Kidney (tissue), 14 donors: ENCODE measurements around the gene SLC26A8. TPM values are rescaled to one million over a fixed set of nuclear protein-coding genes. Genes with fewer than 3 reads are reported as not detected.

ENCODE experiments used
- DNase-seq, 5 donors: peaks; one replicate each; pipeline ENCODE4 v3.0.0-alpha.2; 2013 to 2020
- FAIRE-seq: peaks from 2 replicates; lab custom pipeline; 2012; peaks lifted over from hg19 to GRCh38; lab: Jason Lieb, UNC
- H3K27ac ChIP-seq, 2 donors: one replicate each; pipeline ENCODE4 v1.7.0; 2013; ENCODE audit warnings: low read depth in 2 of 2, low read length in 2 of 2, inconsistent platforms in 1 of 2
- H3K27me3 ChIP-seq: one replicate; pipeline ENCODE4 v1.7.1; 2013; ENCODE audit warnings: low read length, inconsistent platforms; ENCODE audit not compliant: control insufficient read depth, insufficient read depth
- H3K36me3 ChIP-seq, 3 donors: one replicate each; pipeline versions ENCODE4 v1.7.0 to v1.7.1; 2013; ENCODE audit warnings: low read length in 3 of 3, control low read depth in 1 of 3, inconsistent platforms in 1 of 3; ENCODE audit not compliant: insufficient read depth in 3 of 3, control insufficient read depth in 2 of 3
- H3K4me1 ChIP-seq, 3 donors: one replicate each; pipeline versions ENCODE4 v1.7.0 to v1.7.1; 2013; ENCODE audit warnings: low read length in 3 of 3, inconsistent platforms in 1 of 3, low read depth in 1 of 3; ENCODE audit not compliant: control insufficient read depth in 2 of 3, insufficient read depth in 2 of 3
- H3K4me3 ChIP-seq, 3 donors: one replicate each; pipeline versions ENCODE4 v1.7.0 to v1.8.1; 2013; ENCODE audit warnings: low read length in 3 of 3, control low read depth in 1 of 3, inconsistent platforms in 1 of 3
- H3K9ac ChIP-seq, 3 donors: one replicate each; pipeline versions ENCODE4 v1.7.0 to v1.7.1; 2013; ENCODE audit warnings: low read length in 3 of 3, control low read depth in 1 of 3, inconsistent platforms in 1 of 3
- H3K9me3 ChIP-seq, 3 donors: one replicate each; pipeline versions ENCODE4 v1.7.0 to v1.7.1; 2013; ENCODE audit warnings: low read length in 3 of 3, control low read depth in 1 of 3, inconsistent platforms in 1 of 3; ENCODE audit not compliant: control insufficient read depth in 2 of 3, insufficient read depth in 1 of 3
- intact Hi-C: fragments of 100-400 bp; cut with DNase I; formaldehyde crosslinking; loops from one replicate; pipeline ENCODE4 v1.11.1; 2022
- polyA plus RNA-seq: library from polyadenylated mRNA; stranded (reverse); fragments of 350-450 nt; fragmentation: Illumina TruSeq; extraction: RNeasy Lipid Tissue Mini Kit (QIAGEN cat#74804); gene quantifications from one replicate; pipeline ENCODE4 v1.2.3, GENCODE V29; 2014; ENCODE audit warnings: low read depth, low replicate concordance; ENCODE audit not compliant: insufficient read depth
- total RNA-seq: library from RNA; stranded (reverse); fragmentation: NEBNext Ultra II Directional; extraction: Animal tissue kit (Norgen Biotek cat#: 25700); gene quantifications from one replicate; pipeline ENCODE4 v1.2.1, GENCODE V29; 2021
- TF ChIP-seq, protein P1 (sequence below): IDR thresholded peaks from 3 replicates; pipeline ENCODE4 v1.5.1; 2012; ENCODE audit warnings: mild to moderate bottlenecking, moderate library complexity, borderline replicate concordance; ENCODE audit not compliant: insufficient read depth; ENCODE audit errors: extremely low read depth
- donor health status: control.
- donor health status: control.
- donor health status: control.
- donor health status: control.
- donor health status: control.
- donor health status: DM: yes; HTN: yes; CAD: no.
- donor health status: Normal renal cell carcinoma (clear cell type).

Gene SLC26A8
- total and polyA plus RNA-seq, 2 donors from 2014 or later, result 0.22 TPM; not detected in 1

DNA sequence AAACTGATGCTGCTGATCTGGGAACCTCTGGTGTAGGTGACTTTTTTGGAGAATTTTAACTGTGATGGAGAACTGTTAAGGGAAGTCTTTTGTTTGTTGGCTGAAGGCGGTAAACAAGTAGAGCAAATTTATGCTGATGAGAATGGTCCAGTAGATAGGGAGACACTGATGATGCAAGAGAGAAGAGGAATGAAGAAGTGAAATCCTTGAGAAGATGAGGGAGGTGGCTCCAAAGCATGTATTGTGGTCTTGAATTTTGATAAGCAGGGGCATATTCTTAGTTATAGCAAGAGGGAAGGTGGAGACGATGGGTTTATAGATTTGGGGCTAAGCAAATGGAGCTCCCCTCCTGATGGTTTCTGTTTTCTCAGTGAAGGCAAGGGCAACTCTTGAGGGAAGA, 25.1 kb upstream of the SLC26A8 start:
- Histone ChIP-seq H3K36me3 (no peaks in the 10 kb centered on the region), H3K9me3 (no peaks in the 10 kb centered on the region), H3K9ac (no peak overlapping the region), H3K4me3 (no peak overlapping the region), H3K4me1 (peaks cover 0 to 2% (median 0%) of the 10 kb centered on the region in 3 donors), H3K27me3 (no peaks in the 10 kb centered on the region), H3K27ac (no peak overlapping the region)
- FAIRE-seq (no peak), DNase-seq (no peak)
- TF ChIP-seq, protein P1, sequence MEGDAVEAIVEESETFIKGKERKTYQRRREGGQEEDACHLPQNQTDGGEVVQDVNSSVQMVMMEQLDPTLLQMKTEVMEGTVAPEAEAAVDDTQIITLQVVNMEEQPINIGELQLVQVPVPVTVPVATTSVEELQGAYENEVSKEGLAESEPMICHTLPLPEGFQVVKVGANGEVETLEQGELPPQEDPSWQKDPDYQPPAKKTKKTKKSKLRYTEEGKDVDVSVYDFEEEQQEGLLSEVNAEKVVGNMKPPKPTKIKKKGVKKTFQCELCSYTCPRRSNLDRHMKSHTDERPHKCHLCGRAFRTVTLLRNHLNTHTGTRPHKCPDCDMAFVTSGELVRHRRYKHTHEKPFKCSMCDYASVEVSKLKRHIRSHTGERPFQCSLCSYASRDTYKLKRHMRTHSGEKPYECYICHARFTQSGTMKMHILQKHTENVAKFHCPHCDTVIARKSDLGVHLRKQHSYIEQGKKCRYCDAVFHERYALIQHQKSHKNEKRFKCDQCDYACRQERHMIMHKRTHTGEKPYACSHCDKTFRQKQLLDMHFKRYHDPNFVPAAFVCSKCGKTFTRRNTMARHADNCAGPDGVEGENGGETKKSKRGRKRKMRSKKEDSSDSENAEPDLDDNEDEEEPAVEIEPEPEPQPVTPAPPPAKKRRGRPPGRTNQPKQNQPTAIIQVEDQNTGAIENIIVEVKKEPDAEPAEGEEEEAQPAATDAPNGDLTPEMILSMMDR, result no peak
- intact Hi-C loops, result no loop called here

DNA sequence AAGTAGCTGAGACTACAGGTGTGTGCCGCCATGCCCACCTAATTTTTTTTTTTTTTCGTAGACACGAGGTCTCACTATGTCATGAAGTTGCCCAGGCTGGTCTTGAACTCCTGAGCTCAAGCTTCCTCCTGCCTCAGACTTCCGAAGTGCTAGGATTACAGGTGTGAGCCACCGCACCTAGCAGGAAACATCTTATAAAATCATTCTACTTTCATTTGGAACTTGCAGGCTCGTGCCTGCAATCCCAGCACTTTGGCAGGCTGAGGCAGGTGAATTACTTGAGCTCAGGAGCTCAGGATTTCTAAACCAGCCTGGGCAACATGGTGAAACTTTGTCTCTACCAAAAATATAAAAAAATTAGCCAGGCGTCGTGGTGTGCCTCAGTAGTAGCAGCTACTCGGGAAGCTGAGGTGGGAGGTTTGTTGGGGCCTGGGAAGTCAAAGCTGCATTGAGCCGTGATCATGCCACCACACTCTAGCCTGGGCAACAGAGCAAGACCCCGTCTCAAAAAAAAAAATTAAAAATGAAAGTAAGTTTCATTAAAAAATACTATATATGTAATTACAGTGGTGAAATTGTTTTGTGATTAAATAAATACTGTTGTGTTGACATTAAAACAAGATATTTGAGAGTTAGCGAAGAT, 18.3 kb upstream of the SLC26A8 start:
- no peaks in the 10 kb centered on the region for H3K27me3 ChIP-seq
- H3K4me3 ChIP-seq, result no peak overlapping the region
- H3K9me3 ChIP-seq, result no peaks in the 10 kb centered on the region
- no peak for FAIRE-seq
- H3K4me1 ChIP-seq, result peaks cover 0 to 4% (median 4%) of the 10 kb centered on the region in 3 donors
- TF ChIP-seq, protein P1, result no peak
- no peak overlapping the region for H3K9ac ChIP-seq
- intact Hi-C loops, result no loop called here
- no peak for DNase-seq
- H3K27ac ChIP-seq, result no peak overlapping the region
- H3K36me3 ChIP-seq, result no peaks in the 10 kb centered on the region

DNA sequence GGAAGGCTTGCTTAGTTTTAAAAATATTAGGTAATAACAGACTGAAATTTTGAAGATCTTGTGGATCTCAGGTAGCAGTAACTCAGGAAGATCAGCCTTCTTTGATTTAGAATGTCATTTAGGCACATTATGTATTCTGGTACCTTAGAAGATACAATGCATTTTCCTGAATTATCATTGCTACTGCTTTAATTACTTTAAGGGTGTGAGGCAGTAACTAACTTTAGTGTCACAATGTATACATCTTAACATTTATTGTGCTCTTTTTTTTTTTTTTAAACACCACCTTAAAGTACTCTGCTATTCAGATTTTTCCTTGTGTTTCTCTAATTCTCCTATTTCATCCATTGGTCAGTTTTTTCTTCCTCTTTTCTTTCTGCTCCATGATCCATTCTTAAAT, 16.5 kb upstream of the SLC26A8 start:
- no peaks in the 10 kb centered on the region for H3K9me3 ChIP-seq
- intact Hi-C loops, result no loop called here
- FAIRE-seq, result no peak
- H3K36me3 ChIP-seq, result no peaks in the 10 kb centered on the region
- H3K4me3 ChIP-seq, result no peak overlapping the region
- H3K9ac ChIP-seq, result no peak overlapping the region
- DNase-seq, result no peak
- H3K27ac ChIP-seq, result no peak overlapping the region
- peaks cover 0 to 4% (median 4%) of the 10 kb centered on the region in 3 donors for H3K4me1 ChIP-seq
- H3K27me3 ChIP-seq, result no peaks in the 10 kb centered on the region
- TF ChIP-seq, protein P1, result no peak
